HepG2 (cell line): ENCODE data around the gene OPTN. TPM values are rescaled to one million over a fixed set of nuclear protein-coding genes. Genes with fewer than 3 reads are reported as not detected.

Experiments used
- ATAC-seq: fragments of 200-7000 bp; cut with Tn5 transposase; 3 replicates; pipeline ENCODE4 v1.9.1; 2020; ENCODE audit warnings: mild to moderate bottlenecking, moderate library complexity
- BruUV-seq: library from RNA; stranded (reverse); fragments of 400-500 nt; replicated peaks from 2 replicates; lab custom pipeline; 2021; lab: Mats Ljungman, UMichigan
- CTCF ChIA-PET: fragments of 300-600 bp; formaldehyde crosslinking; extraction: SDS; loops from one replicate; lab custom pipeline; 2021; ENCODE audit warnings: low total read pairs, inconsistent platforms, low intra/inter-chr PET ratio; lab: Yijun Ruan, JAX
- POLR2A ChIA-PET: fragments of 350-600 bp; sonication (Branson Sonifier 250); formaldehyde crosslinking; loops from one replicate; lab custom pipeline; 2020; ENCODE audit warnings: antibody characterized with exemption, inconsistent platforms; lab: Yijun Ruan, JAX
- DNase-seq: peaks from one replicate; pipeline ENCODE4 v3.0.0-alpha.2; 2015; ENCODE audit warnings: low spot score
- FAIRE-seq: peaks from 3 replicates; lab custom pipeline; 2011; peaks lifted over from hg19 to GRCh38; lab: Jason Lieb, UNC
- H2AFZ ChIP-seq: one replicate; pipeline ENCODE4 v1.6.1; 2011; ENCODE audit warnings: low read length, inconsistent platforms
- H3K27ac ChIP-seq: fragments of 300-600 bp; 3 replicates; pipeline ENCODE4 v1.8.0; 2011; ENCODE audit warnings: mixed run types, mild to moderate bottlenecking, mixed read lengths, low read length, inconsistent platforms; ENCODE audit not compliant: insufficient read depth; ENCODE audit errors: extremely low read length
- H3K27me3 ChIP-seq, 2 experiments: fragments of 200-600 bp in 1 of 2; 2 replicates in 1 of 2; 3 replicates in 1 of 2; pipeline versions ENCODE4 v1.6.0 to v1.8.0; 2011; ENCODE audit warnings: low read length in 2 of 2, mild to moderate bottlenecking in 2 of 2, moderate library complexity in 2 of 2, inconsistent platforms in 1 of 2; ENCODE audit not compliant: insufficient read depth in 2 of 2, control insufficient read depth in 1 of 2
- H3K36me3 ChIP-seq, 2 experiments: fragments of 200-600 bp in 1 of 2; replicated peaks in 1 of 2; 2 replicates in 1 of 2; 3 replicates in 1 of 2; pipeline versions ENCODE4 v1.5.1 to v1.8.0; 2011; ENCODE audit warnings: low read length in 2 of 2, inconsistent platforms in 1 of 2; ENCODE audit not compliant: insufficient read depth in 2 of 2, control insufficient read depth in 1 of 2
- H3K4me1 ChIP-seq: 2 replicates; pipeline ENCODE4 v1.5.1; 2012; ENCODE audit warnings: low read length, inconsistent platforms; ENCODE audit not compliant: insufficient read depth
- H3K4me2 ChIP-seq: 2 replicates; pipeline ENCODE4 v1.6.0; 2011; ENCODE audit warnings: low read depth, low read length, inconsistent platforms
- H3K4me3 ChIP-seq, 3 experiments: fragments of 200-600 bp in 1 of 3; sonication (generic), shearing (Covaris generic) in 1 of 3; replicated peaks in 1 of 3; 2 replicates each; pipeline ENCODE4 v1.5.1; 2011 to 2016; ENCODE audit warnings: low read length in 3 of 3, inconsistent platforms in 2 of 3, low read depth in 2 of 3, mild to moderate bottlenecking in 2 of 3, control low read depth in 1 of 3, mixed read lengths in 1 of 3; ENCODE audit not compliant: insufficient read depth in 1 of 3
- H3K79me2 ChIP-seq: one replicate; pipeline ENCODE4 v1.6.1; 2011; ENCODE audit warnings: low read length, inconsistent platforms; ENCODE audit not compliant: insufficient read depth
- H3K9ac ChIP-seq: 2 replicates; pipeline ENCODE4 v1.6.0; 2011; ENCODE audit warnings: mild to moderate bottlenecking, low read depth, low read length, inconsistent platforms; ENCODE audit not compliant: insufficient read depth
- H3K9me3 ChIP-seq: 2 replicates; pipeline ENCODE4 v1.5.1; 2012; ENCODE audit warnings: mild to moderate bottlenecking, low read length
- H4K20me1 ChIP-seq: 2 replicates; pipeline ENCODE4 v1.6.0; 2011; ENCODE audit warnings: inconsistent platforms, mild to moderate bottlenecking, low read length, moderate library complexity; ENCODE audit not compliant: insufficient read depth
- CCDC6 ChIP-seq: sonication (generic); formaldehyde crosslinking; IDR thresholded peaks from 2 replicates; pipeline ENCODE4 v1.8.1; 2022; ENCODE audit warnings: mild to moderate bottlenecking, missing genetic modification reagents, moderate library complexity
- FOXO4 ChIP-seq: sonication (generic); formaldehyde crosslinking; conservative IDR thresholded peaks from 2 replicates; pipeline ENCODE4 v1.8.1; 2023; ENCODE audit warnings: missing genetic modification reagents
- MYPOP ChIP-seq: sonication (generic); formaldehyde crosslinking; IDR thresholded peaks from 2 replicates; pipeline ENCODE4 v1.8.1; 2023; ENCODE audit warnings: mild to moderate bottlenecking, moderate library complexity, missing genetic modification reagents
- PAXIP1 ChIP-seq: sonication (generic); formaldehyde crosslinking; conservative IDR thresholded peaks from 2 replicates; pipeline ENCODE4 v1.4.0; 2020; ENCODE audit warnings: mild to moderate bottlenecking, missing genetic modification reagents, moderate library complexity
- SRSF9 ChIP-seq: fragments of 200-400 bp; formaldehyde crosslinking; IDR thresholded peaks from 2 replicates; pipeline ENCODE4 v1.6.1; 2018; ENCODE audit warnings: borderline replicate concordance, mild to moderate bottlenecking, low read depth, low read length; ENCODE audit not compliant: insufficient read depth, poor library complexity, severe bottlenecking
- ZNF10 ChIP-seq: sonication (generic); formaldehyde crosslinking; IDR thresholded peaks from 2 replicates; pipeline ENCODE4 v1.4.0; 2020; ENCODE audit warnings: mild to moderate bottlenecking, low read depth, missing genetic modification reagents, borderline replicate concordance
- ZNF138 ChIP-seq: sonication (generic); formaldehyde crosslinking; IDR thresholded peaks from 2 replicates; pipeline ENCODE4 v1.5.0; 2020; ENCODE audit warnings: mild to moderate bottlenecking, low read depth, missing genetic modification reagents
- ZNF143 ChIP-seq: sonication (generic); formaldehyde crosslinking; IDR thresholded peaks from 2 replicates; pipeline ENCODE4 v1.4.0; 2020; ENCODE audit warnings: missing genetic modification reagents
- ZNF709 ChIP-seq: sonication (generic); formaldehyde crosslinking; IDR thresholded peaks from 2 replicates; pipeline ENCODE4 v1.5.0; 2020; ENCODE audit warnings: mild to moderate bottlenecking, missing genetic modification reagents
- WGBS: methylation state at CpG from one replicate; pipeline ENCODE4 v1.1.6; 2017; ENCODE audit warnings: low lambda C conversion rate; 5-methylcytosine and 5-hydroxymethylcytosine counted together
- in situ Hi-C: cut with HindIII; loops from 2 replicates; pipeline ENCODE4 v1.10.0; 2017; ENCODE audit warnings: low pct_unique_long_range_greater_than_20kb; ENCODE audit not compliant: extremely low pct_ligation_motif_present
- intact Hi-C: fragments of 100-400 bp; cut with micrococcal nuclease; formaldehyde crosslinking; loops from one replicate; pipeline ENCODE4 v1.10.0; 2022; ENCODE audit not compliant: unreplicated experiment
- polyA plus RNA-seq, 8 experiments: library from polyadenylated mRNA; depleted of rRNA in 3 of 8; stranded (reverse) in 7 of 8; unstranded in 1 of 8; fragments of >200 nt; fragmentation: Illumina TruSeq in 4 of 8; extraction: Trizol in 4 of 8; gene quantifications; 2 replicates each; pipeline versions ENCODE4 v1.2.1 to v1.2.3, GENCODE V29; 2011 to 2016; ENCODE audit warnings: low read depth in 4 of 8, missing spikeins in 1 of 8, mixed read lengths in 1 of 8; ENCODE audit not compliant: insufficient read depth in 1 of 8
- total RNA-seq, 5 experiments: library from RNA; depleted of rRNA; stranded (reverse); fragments of >200 nt; fragmentation: Illumina TruSeq; extraction: Trizol; gene quantifications; 2 replicates each; pipeline ENCODE4 v1.2.3, GENCODE V29; 2016; ENCODE audit warnings: low read depth in 1 of 5

The OPTN gene
- total and polyA plus RNA-seq, 2 of the 13 experiments (the other 11 are each of a cell fraction or from before 2014, with no cell fraction given), result 13.4 to 46.6 TPM

- H3K4me1 ChIP-seq, result peaks cover 26% of the 10 kb centered on the region
- TSS peak; percentile 81 for BruUV-seq
- no peaks in the 10 kb centered on the region for H3K9me3 ChIP-seq
- FAIRE-seq, result no peak
- peak overlapping the region; percentile 67 to 87 (median 79) for H3K4me3 ChIP-seq
- no peak for DNase-seq
- intact Hi-C loops (loop anchor here (1.0 to 5.0 kb wide), 3 partner anchors 60 to 191 kb away; partner anchors contain the start of gene OPTN), in situ Hi-C loops (no loop called here)
- no peaks in the 10 kb centered on the region for H3K36me3 ChIP-seq
- peaks cover 16% of the 10 kb centered on the region for H3K79me2 ChIP-seq
- 1% methylated on average over 18 of the region's 18 CpGs for WGBS
- ChIA-PET CTCF (interaction anchor here (1.2 to 1.8 kb wide), 3 partner anchors 62 to 278 kb away, joined by 3 to 10 read pairs (median 9); partner anchors contain the start of gene OPTN), POLR2A (interaction anchor here (0.8 to 1.9 kb wide), 2 partner anchors 137 to 140 kb away, joined by 3 to 7 read pairs; no protein-coding TSS in a partner anchor)
- no peaks in the 10 kb centered on the region for H3K27me3 ChIP-seq
- peak overlapping the region; percentile 64 for H3K9ac ChIP-seq
- peak; percentile 36 for ATAC-seq
- H2AFZ ChIP-seq, result no peak overlapping the region
- peak overlapping the region; percentile 93 for H3K4me2 ChIP-seq
- H3K27ac ChIP-seq, result peak overlapping the region; percentile 34
- TF ChIP-seq PAXIP1 (CRISPR knock-in tag) (no peak), MYPOP (CRISPR knock-in tag) (0 out of 2 replicates have a peak, but pooled peaks have one; percentile 27), CCDC6 (0 out of 2 replicates have a peak, but pooled peaks have one; percentile 6), ZNF10 (CRISPR knock-in tag) (no peak), ZNF138 (CRISPR knock-in tag) (no peak), ZNF709 (0 out of 2 replicates have a peak, but pooled peaks have one; percentile 15), SRSF9 (no peak), ZNF143 (CRISPR knock-in tag) (no peak), FOXO4 (CRISPR knock-in tag) (0 out of 2 replicates have a peak, but pooled peaks have one; percentile 55)
- no peaks in the 10 kb centered on the region for H4K20me1 ChIP-seq
Measured at GRCh38 chr10:13161857-13162271, 61.9 kb downstream of the OPTN start.
